HG03521 (cell line): ENCODE data around the gene ALG2.
A peak's percentile ranks its signal among the peaks of the same experiment; 100 is the strongest.

Experiments
- ATAC-seq: cut with Tn5 transposase; IDR thresholded peaks from one replicate; pipeline ENCODE4 v1.9.1; 2021; ENCODE audit warnings: mild to moderate bottlenecking, moderate library complexity; ENCODE audit not compliant: unreplicated experiment

Gene ALG2, protein sequence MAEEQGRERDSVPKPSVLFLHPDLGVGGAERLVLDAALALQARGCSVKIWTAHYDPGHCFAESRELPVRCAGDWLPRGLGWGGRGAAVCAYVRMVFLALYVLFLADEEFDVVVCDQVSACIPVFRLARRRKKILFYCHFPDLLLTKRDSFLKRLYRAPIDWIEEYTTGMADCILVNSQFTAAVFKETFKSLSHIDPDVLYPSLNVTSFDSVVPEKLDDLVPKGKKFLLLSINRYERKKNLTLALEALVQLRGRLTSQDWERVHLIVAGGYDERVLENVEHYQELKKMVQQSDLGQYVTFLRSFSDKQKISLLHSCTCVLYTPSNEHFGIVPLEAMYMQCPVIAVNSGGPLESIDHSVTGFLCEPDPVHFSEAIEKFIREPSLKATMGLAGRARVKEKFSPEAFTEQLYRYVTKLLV

DNA sequence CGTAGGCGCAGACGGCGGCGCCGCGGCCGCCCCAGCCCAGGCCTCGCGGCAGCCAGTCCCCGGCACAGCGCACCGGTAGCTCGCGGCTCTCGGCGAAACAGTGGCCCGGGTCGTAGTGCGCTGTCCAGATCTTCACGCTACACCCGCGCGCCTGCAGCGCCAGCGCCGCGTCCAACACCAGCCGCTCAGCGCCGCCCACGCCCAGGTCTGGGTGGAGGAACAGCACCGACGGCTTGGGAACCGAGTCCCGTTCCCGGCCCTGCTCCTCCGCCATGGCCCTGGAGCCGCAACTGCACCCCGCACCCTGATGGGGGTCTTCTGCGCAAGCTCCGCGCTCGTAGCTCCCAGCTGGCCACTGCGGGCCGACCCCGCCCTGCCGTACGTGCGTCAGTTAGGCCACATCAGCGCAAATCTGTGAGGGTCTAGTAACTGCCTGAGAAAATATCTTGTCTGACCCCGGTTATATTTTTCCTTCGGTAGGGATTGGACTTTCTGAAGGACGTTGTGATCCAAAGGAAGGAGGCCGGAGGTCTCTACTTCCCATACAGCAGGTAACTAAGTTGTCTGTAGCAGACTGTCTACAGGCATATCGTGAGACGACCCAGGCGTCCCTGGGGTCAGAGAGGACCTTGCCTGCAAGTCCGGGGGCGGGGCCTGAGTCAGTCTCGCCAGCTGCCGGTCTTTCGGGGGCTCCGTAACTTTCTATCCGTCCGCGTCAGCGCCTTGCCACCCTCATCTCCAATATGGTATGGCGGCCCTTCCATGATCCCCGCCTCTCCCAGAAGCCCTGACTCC lies at the start of gene ALG2, which contains the start of gene SEC61B:
Gene ALG2 (minus strand): TSS at position 322 of the 795 bp plus-strand sequence. CDS start 48 bp downstream, at position 274.
Gene SEC61B (plus strand): TSS at position 662 of the 795 bp plus-strand sequence. CDS start 82 bp downstream, at position 744.
- peak; percentile 80 for ATAC-seq

DNA sequence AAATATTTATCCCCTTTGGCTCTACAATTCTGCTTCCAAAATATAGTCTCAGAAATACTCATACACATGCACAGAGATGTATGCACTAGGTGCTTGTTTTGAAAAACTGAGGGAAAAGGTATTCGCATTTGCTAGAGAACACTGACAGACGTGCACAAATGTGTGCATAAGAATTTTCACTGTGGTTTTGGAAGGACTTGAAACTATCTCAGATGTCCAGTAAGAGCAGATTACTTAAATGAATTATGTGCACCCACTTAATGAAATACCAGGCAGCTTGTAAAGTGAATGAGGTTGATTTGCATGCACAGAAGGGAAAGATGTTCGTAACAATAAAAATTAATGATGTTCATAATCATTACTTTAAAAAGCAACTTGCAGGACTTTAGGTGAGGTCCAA lies 48.7 kb upstream of the ALG2 start:
- ATAC-seq, result no peak

DNA sequence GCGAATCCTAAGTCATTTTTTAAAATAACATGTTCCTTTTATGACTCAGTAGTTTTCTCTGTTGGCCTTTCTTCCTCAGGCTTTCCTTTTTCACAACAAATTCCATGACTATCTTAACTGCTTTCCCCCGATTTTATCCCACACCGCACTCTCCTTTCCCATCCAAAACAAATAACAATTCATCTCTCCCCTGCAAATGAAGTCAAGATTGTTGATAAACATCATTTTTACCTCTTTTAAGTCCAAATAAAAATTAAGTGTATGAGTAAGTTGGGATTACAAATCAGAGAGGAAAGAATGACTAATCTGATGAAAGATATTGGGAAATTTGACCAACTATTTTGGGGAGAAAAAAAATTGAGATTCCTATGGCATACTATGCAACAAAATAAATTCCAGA lies 47.7 kb upstream of the ALG2 start:
- ATAC-seq, result no peak

DNA sequence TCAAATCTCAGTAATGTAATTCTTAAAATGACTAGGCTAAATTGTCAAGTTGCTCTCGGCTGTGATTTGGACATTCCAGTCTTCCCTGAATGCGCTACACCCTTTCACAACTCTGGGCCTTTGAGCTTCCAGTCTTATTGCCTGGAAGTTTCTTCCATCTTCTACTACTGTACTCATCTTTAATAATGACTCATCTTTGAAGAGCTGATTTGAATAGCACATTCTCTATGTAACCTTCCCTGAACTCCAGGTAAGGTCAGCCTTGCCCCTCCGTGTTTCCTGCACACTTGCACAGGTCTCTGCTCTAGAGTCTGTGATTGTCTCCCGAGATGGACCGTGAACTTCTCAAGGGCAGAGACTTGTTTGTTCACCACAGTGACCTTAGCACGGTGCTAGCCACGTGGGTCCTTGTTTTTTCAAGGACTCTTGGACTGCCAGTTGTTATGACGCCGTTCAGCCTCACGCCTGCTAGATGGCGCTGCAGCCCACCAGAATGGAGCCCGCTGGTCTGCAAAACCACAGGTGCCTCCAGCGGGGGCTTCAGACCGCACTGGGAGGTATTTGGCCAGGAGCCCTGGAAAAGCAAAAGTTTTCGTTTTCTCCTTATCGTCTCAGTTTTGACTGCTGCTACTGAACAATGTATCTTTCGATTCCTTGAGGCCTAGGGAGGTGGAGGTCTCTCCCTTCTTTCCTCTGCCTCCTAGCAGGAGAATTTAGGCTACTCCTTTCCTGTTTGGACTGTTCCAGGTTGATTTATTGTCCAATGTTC lies 44.7 kb upstream of the ALG2 start:
- ATAC-seq, result peak; percentile 57

DNA sequence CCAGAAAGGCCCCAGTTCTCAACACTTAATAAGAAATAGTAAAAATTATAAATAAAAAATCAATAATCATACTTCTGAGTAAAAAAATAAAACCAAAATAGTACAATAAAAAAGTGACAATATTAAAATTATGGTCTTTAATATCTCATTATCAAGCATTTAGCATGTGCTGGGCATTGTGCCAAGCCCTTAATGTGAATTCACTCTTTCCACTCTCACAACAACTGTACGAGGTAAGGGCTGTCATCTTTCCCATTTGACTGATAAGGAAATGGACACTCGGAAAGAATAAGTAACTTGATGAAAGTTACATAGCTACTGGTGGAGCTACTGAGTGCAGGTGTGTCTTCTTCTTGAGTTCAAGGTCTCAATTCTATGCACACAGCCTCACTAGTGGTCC lies 43.9 kb upstream of the ALG2 start:
- ATAC-seq, result no peak

DNA sequence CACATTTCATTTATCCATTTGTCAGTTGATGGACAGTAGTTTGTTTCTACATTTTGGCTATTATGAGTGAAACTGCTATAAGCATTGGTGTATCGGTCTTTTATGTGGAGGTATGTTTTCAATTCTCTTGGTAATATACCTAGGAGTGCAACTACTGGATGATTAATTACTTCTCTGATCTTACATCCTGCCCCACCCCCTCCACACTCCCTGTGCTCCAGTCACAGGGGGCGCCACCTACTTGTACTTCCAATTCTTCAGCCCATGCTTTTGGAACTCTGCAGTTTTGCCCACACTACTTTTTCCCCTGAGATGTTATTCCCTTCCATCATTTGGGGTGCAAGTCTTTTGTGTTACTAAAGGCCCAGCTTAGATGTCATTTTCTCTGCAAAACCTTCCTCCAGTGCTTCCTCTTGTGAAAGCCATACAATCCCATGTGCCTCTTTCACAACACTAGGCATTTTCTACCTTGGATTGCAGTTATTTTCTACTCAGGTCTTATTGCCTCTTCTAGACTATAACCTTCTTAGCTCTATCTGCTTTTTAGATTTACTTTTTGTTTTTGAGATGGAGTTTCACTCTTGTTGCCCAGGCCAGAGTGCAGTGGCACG lies 42.4 kb upstream of the ALG2 start:
- no peak for ATAC-seq

DNA sequence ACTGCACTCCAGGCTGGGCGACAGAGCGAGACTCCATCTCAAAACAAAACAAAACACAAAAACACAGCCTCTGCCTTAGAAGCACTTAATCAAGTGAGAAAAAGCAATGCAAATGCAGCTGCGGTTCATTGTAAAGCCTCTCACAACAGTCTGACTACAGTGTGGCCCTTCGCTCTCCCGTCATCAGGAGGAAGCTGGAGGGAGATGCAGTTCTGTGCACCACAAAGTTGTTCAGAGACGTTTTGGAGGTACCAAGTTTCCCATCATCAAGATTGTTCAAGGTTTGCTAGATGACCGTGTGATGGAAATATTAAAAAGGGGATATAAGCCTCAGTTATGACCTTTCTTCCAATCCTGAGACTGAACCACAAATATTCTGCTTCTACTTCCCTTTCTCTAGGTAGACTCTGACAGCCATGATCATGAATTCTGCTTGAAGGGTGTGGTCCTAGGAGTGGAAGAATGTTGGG lies 41.2 kb upstream of the ALG2 start:
- ATAC-seq, result peak; percentile 32

DNA sequence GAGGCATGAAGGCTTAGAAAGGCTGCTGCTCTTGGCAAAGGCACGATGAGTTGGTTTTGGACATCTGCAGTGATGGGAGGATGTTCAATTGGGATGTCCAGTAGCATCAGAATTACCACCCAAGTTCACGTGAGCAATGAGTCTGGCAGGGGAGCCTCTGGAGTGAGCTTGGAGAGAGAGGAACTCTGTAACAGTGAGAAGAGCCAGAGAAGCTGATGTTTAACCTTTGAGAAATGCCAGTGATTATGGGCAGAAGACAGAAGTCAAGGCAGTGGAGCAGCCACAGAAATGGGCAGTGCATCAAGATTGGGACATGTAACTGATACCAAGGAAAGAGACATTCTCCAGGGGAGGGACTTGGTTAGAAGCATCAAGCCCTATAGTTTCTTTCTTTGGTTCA lies 40.2 kb upstream of the ALG2 start:
- no peak for ATAC-seq

DNA sequence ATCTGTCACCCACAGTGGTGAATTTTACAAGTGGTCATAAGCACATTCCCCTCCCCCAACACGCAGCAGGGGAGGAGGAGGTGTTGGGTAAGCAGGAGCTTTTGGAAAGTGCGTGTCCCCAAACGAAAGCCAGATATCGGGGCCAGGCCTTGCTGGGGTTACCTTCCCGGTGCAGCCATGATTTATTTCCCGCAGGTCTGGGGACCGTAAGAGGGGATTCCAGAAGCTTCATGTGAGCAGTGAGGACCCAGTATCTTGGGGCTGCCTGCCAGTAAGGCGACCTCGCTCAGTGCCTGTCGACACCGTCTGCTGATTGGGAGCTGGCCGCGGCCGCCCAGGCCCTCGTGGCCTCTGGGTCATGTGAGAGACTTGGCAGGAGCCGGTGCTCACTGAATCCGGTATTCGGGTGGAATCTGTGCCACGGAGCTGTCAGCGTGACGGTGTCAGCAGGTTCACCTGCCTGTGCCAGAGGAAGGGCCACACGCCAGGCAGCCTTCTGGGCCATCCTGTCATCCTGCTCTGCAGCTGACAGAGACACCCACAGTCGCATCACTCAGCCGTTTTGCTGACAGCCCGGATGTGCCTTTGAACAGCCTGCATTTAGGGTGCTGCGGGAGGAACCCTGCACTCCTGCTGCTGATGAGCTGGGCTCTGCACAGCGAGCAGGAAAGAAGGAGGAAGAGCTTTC lies 37.6 kb upstream of the ALG2 start:
- peak; percentile 55 for ATAC-seq

DNA sequence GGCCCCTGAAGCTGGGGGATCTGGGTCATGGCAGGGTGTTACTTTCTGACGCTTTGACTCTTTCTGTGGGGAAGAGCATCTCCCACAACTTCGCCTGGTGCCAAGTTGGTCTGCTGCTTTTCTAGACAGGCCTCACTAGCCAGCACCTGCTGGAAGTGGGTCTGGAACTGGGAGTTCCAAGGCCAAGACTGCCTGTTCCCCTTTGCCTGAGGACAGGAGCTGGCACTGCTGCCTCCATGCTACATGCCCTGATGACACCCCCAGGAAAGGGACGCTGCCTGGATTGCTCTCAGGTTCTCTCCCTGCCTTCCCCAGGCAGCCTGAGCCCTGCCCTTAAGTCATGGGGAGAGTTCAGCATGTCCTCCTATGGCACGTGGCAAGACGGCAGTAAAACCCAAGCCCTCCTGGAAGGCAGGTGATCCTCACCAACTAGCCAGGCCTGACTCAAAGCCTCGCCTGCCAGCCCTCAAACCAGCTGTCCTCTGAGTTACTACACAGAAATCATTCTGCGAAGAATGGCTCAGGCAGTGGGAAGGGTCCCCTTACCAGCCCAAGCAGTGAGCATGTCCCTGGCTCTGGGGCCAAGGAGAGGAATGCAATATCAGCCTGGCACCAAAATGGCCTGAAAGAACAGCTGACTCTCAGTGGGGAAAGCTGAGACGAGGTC lies 36.1 kb upstream of the ALG2 start:
- no peak for ATAC-seq

DNA sequence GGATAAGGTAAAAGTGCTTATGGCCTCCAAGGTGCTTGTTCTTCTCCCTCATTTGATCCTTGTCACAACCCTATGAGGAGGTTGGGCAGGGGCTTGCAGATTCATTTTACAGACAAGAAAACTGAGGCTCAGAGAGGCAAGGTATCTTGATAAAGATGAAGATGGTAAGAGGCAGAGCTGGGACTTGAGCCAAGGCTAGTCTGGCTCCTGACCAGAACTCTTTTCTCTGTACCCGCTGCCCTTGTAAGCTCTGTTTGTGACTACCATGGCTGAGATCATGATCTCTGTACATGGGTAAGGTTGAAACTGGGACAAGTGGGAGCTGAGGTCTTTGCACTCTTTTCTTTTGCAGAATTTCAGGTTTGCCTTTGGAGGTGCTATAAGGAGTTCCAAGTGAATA lies 33.9 kb upstream of the ALG2 start:
- no peak for ATAC-seq

DNA sequence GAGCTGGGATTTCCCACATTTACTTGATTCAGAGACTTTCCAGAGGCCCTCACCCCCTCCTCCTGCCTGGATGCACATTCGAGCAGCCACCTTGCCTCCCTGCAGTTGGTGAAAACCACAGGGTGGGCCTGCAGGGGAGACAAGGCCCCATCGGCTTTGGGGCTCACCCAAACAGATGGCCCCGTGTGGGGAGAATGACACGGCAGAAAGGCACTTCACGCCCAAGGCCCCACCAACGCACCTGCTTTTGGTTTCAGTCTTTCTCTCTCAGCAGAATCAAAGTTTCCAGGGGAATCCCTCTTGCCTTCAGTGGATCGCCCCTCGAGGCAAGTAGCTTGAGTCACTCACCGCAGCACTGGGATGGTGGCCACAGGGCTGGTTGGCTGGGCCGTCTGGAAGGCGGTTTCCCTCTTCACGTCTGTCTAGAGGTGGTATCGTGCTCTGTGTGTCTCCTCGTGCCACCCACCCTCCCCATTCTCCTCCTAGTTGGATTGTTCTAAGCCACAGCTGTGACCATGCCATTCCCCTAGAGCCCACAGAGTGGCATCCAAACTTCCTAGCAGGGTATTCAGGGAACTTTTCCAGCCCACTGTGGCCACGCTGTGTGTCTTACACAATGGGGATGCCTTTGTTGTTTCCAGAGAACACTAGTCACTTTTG lies 32.2 kb upstream of the ALG2 start:
- ATAC-seq, result peak; percentile 76

DNA sequence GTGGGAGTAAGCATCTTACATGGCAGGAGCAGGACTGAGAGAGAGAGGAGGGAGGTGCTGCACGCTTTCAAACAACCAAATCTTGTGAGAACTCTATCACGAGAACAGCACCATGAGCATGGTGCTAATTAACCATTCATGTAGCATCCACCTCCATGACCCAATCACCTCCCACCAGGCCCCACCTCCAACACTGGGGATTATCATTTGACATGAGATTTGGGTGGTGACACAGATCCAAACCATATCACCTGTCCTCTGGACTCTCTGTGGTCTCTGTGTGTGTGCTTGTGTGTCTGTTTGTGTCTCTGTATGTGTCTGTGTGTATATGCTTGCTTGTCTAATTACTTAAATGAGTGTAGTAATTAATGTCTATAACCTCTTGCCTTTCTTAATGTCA lies 31.4 kb upstream of the ALG2 start:
- ATAC-seq, result peak; percentile 42

DNA sequence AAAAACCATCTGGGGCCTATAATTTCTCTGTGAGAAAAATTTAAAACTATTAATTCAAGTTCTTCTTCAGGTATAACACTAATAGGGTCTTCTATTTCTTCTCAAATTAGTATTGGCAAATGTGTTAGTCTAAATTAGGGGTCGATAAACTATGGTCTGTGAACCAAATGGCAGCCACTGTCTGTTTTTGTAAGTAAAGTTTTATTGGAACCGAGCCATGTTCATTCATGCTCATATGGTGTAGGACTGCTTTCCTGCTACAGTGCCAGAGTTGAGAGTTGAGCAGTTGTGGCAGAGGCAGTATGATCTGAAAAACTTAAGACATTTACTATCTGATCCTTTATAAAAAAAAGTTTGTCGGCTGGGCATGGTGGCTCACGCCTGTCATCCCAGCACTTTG lies 29.4 kb upstream of the ALG2 start:
- ATAC-seq, result no peak

DNA sequence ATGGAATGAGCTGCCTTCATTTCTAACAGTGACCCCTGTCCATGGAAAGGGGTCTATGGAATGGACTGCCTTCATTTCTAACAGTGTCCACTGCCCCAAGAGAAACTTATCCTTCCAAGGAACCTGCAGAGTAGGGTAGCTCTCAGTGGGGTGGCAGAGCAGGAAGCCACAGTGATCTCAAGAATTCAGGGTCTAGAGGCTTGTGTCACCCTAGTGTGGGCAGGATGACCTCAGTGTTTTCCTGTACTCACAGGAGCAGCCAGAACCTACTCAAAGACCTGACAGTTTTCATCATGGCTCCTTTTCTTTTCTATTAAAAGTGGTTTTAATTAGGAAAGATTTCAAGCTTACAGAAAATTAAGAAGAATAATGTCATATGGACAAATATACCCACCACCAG lies 27.9 kb upstream of the ALG2 start:
- ATAC-seq, result no peak

DNA sequence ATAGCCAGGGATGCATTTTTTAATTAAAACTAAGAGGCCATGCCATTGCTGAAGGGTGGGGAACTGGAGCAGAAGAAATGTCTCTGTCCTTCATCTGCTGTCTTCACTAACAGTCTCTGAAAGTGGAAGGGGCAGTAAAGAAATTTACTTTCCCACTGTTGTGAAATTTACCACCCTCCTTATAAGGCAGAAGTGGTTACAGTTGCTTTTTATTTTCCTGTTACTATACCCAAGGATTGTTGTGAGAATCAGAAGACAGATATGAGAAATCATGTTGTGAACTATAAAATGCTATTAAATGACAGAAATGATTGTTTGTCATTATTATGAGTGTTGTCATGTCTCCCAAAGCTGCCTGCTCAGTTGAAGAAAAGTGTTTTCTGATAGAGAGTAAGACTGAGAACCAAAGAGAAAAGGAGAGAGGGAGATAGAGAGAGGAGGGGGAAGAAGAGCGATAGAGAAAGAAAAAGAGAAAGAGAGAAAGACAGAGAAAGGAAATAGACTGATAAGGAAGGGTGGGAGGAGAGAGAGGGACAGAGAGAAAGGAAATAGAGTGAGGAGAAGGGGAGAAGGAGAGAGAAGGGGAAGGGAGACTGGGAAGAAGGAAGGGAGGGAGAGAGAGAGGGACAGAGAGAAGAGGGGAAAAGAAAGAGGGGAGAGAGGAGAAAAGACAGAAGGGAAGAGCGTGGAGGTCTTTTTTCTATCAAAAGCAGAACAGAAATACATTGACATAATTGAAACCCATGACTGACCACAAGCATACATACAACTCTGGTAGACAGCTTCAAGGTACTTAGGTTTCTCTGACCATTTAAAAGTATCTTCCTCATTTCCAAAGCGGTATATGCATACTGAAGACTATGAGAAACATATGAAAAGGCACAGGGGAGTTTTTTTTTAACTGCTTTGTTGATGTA lies 22.9 kb upstream of the ALG2 start:
- ATAC-seq, result peak; percentile 96

DNA sequence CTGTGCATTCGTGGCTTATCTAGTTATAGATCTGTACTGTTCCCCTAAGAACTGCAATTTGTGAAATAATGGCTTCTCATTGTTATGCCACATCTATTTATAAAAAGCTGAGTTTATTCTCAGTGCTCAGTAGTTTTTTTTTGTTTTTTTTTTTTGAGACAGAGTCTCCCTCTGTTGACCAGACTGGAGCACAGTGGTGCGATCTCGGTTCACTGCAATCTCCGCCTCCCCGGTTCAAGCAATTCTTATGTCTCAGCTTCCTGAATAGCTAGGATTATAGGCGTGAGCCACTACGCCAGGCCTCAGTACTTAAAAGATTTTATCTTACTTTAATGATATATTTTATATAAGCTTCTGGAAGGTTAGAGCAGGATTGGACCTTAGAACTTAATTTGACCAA lies 19.4 kb upstream of the ALG2 start:
- ATAC-seq, result no peak
